ENCODE data around the gene NBPF14. TPM values are rescaled to one million over a fixed set of nuclear protein-coding genes. Genes with fewer than 3 reads are reported as not detected.
A peak's percentile ranks its signal among the peaks of the same experiment; 100 is the strongest.
"Not testable (repeated sequence)": the region's sequence is repeated elsewhere in the genome, so short reads cannot be mapped to it uniquely, and the experiment has no call there.

The NBPF14 gene
- total RNA-seq, 1 donor from 2014 or later = 15.2 TPM

GRCh38 chr1:148522561-148523204 is 73.1 kb downstream of the NBPF14 start:
- not testable (repeated sequence) for H3K36me3 Mint-ChIP-seq (ENCODE audit: low read depth); H3K27me3 Mint-ChIP-seq (ENCODE audit: low read depth); H3K9me3 Mint-ChIP-seq
- Mint-ChIP-seq H3K4me3 (peak overlapping the region; percentile 87), H3K27ac (ENCODE audit: unreplicated experiment) (peak overlapping the region; percentile 98), H3K4me1 (peaks cover 11% of the 10 kb centered on the region)
- DNase-seq (ENCODE audit: low read depth, low spot score) = peak; percentile 72

- Mint-ChIP-seq H3K27ac (ENCODE audit: unreplicated experiment) (peak overlapping the region; percentile 98), H3K4me3 (peak overlapping the region; percentile 87), H3K4me1 (peaks cover 11% of the 10 kb centered on the region)
- not testable (repeated sequence) for H3K27me3 Mint-ChIP-seq (ENCODE audit: low read depth); H3K36me3 Mint-ChIP-seq (ENCODE audit: low read depth); H3K9me3 Mint-ChIP-seq
- peak; percentile 63 for DNase-seq (ENCODE audit: low read depth, low spot score)
Measured at GRCh38 chr1:148522072-148522471, 73.7 kb downstream of the NBPF14 start.

GRCh38 chr1:148514310-148514709 is 81.5 kb downstream of the NBPF14 start:
- H3K4me3 Mint-ChIP-seq; DNase-seq (ENCODE audit: low read depth, low spot score); H3K36me3 Mint-ChIP-seq (ENCODE audit: low read depth); H3K9me3 Mint-ChIP-seq; H3K27ac Mint-ChIP-seq (ENCODE audit: unreplicated experiment); H3K4me1 Mint-ChIP-seq; H3K27me3 Mint-ChIP-seq (ENCODE audit: low read depth): not testable (repeated sequence)

- not testable (repeated sequence) for H3K9me3 Mint-ChIP-seq; H3K27me3 Mint-ChIP-seq (ENCODE audit: low read depth); H3K36me3 Mint-ChIP-seq (ENCODE audit: low read depth); H3K4me1 Mint-ChIP-seq; DNase-seq (ENCODE audit: low read depth, low spot score); H3K4me3 Mint-ChIP-seq; H3K27ac Mint-ChIP-seq (ENCODE audit: unreplicated experiment)
Measured at GRCh38 chr1:148512571-148513184, 83.1 kb downstream of the NBPF14 start.

GRCh38 chr1:148493933-148494332 is 101.9 kb downstream of the NBPF14 start:
- H3K27me3 Mint-ChIP-seq (ENCODE audit: low read depth); H3K27ac Mint-ChIP-seq (ENCODE audit: unreplicated experiment); H3K4me3 Mint-ChIP-seq; H3K9me3 Mint-ChIP-seq; H3K36me3 Mint-ChIP-seq (ENCODE audit: low read depth); H3K4me1 Mint-ChIP-seq; DNase-seq (ENCODE audit: low read depth, low spot score): not testable (repeated sequence)

- H3K27ac Mint-ChIP-seq (ENCODE audit: unreplicated experiment); H3K4me3 Mint-ChIP-seq; DNase-seq (ENCODE audit: low read depth, low spot score); H3K4me1 Mint-ChIP-seq; H3K36me3 Mint-ChIP-seq (ENCODE audit: low read depth); H3K27me3 Mint-ChIP-seq (ENCODE audit: low read depth); H3K9me3 Mint-ChIP-seq: not testable (repeated sequence)
Measured at GRCh38 chr1:148483029-148483428, 112.8 kb downstream of the NBPF14 start, which contains the start of gene PPIAL4G. TSS of gene PPIAL4G (minus strand) at chr1:148483302. CDS start at chr1:148483252, 50 bp downstream.

Other genes with a start within 250 kb of the NBPF14 start
- gene PPIAL4G, start 112.7 kb downstream of the NBPF14 start, total RNA-seq = 0.09 TPM in 1 of 2 replicates, not detected in the other
- gene NUDT4B, start 152.8 kb upstream of the NBPF14 start, total RNA-seq = not detected in 2 replicates
- gene PDE4DIP, start 248.4 kb upstream of the NBPF14 start, total RNA-seq = 20.3 and 21.5 TPM in 2 replicates